HG03045 (cell line): ENCODE results near the gene GRID2.

ENCODE experiments used
- ATAC-seq: cut with Tn5 transposase; IDR thresholded peaks from one replicate; pipeline ENCODE4 v1.9.1; 2021; ENCODE audit warnings: mild to moderate bottlenecking, moderate library complexity; ENCODE audit not compliant: unreplicated experiment

Gene GRID2

DNA sequence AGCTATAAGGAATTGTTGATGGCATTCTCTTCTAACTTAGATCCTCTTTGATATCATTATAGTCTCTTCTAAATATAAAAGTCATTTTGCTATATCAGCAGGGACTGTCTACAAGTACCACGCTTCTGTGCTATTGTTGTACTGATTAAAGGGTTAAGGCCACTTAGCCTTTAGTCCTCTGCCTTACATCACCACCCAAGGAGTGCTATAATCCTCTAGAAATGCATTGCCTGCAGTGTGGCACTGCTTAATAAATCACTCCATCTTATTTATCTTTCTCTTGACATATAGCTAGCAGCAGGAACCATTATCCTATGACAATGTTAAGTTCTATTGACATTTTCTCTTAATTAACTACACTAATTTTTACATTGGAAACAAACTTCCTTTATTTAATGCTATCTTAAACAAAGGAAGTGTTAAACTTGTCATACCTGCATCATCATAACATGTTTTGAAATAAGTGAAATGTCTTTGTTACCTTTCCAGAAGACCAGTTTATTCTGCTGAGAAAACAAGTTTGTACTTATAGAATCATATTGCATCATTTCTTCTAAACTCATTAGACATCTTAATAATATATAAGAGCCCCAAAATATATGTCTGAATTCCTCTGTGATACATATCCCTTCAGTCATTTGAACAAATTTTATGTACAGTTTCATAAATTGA, 1163.9 kb downstream of the GRID2 start:
- no peak for ATAC-seq

DNA sequence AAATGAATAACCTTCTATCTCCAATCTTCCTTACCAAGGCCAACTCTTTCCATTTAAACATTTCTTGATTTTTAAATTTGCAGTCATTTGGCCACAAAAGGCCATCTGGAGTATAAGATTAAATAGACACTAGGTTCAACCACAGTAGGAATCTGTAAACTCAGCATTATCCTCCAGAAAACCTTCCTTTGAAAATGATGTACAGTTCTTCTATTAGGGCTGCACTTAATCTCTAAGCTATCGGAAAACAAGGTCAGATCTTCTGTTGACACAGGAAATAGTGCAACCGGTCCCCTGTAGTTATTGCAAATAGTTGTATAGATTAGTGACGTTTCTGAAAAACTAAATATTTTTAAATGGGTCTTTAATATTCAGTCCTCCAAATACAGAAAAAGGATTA, 1165.8 kb downstream of the GRID2 start:
- no peak for ATAC-seq

DNA sequence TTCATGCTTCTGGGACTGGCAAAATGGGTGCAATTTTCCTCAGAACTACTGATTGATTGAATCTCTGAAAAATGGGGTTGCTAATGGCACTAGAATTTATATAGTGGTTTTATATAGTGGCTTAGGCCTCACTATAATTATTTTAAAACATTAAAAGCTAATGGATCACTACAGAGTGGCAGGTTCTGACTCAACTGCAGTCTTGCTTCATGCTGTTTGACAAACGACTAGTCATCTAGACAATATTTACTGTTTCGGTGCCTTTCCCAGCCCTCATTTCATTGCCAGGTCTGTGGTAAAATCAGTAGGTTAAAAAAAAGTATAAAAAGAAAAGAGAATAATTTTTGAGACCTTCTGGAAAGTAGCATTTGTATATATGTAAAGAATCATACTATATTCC, 1172.0 kb downstream of the GRID2 start:
- ATAC-seq = no peak

DNA sequence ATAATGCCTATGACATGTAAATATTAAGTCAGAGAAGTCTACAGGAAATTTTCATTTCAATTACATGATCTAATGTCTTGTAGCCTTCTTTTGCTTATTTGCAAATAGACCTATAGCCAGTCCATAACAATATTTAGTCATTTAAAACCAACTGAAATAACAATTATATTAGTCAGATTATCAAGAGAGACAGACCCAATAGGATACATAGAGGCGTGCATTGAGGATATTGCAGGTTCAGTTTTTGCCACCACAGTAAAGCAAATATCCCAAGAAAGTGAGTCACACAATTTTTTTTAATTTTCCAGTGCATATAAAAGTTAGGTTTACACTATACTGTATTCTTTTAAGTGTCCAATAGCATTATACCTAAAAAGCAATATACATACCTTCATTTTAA, 1175.0 kb downstream of the GRID2 start:
- no peak for ATAC-seq

DNA sequence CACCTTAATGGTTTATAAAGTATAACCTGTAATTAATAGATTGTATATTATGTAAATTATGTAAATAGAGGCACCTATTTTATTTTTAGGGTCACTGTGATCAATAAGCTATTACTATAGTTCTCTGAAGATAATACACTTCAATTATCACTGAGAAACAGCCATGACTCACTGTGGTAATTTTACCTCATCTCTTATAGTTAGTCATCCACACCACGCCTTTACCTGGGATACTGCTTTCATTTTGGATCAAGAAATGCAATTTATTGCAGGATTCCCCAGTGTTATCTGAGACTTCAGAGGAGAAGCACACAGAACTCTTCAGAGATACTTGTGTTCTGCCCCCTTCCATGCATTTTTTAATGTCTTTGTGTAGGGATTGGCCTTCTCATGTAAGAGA, 1176.7 kb downstream of the GRID2 start:
- ATAC-seq = no peak

DNA sequence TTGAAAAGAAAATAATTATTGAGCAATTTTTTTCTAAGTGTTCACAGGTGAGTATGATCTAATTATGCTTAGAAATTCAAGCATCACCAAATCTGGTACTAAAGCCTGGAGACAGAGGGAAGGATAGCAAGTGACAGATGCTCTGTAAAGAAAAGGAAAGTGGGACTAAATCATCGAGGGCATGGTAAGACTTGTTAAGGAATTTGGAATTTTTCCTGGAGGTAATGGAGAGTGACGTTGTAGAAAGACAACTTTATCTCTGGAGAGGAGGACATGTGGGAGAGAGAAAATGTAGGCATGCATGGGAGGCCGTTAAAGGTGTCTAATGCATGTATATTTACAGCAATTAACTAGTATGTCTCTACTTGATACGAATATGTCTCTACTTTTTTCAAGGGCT, 1191.6 kb downstream of the GRID2 start:
- ATAC-seq = no peak

DNA sequence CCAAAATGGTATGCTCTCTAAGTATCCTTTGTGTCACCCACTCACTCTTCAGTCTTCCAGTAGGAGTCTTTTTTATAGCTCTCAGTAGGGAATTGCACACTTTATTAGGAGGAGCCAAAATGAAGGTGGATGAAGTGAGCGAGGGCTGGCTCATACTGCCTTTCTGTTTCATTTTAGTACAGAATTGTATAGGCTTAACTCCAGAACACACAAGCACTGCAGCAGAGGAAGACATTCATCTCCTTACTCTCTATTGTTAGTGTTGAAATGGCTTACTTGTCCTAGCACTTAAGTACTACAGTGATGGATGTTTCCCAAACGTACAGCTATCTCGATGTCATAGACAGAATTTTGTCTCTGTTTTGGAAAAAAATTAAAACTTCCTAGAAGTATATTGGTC, 1197.5 kb downstream of the GRID2 start:
- no peak for ATAC-seq

DNA sequence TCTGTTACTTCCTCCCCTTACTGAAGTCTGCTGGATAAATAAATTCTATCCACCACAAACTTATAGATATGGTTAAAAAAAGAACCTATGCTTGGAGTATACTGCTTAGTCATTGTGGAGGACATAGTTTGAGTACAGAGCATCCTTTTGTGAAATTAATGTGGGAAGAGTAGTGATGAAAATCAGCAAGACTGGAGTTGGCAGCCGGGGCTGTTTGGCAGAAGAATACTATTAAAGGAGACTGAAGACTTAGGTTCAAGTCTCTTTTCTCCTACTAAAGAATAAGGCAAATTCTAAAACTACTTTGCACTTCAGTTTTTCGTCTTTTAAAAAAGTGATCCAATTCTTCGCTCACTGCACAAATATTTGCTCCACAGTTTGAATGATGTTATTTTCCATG, 1198.2 kb downstream of the GRID2 start:
- no peak for ATAC-seq

DNA sequence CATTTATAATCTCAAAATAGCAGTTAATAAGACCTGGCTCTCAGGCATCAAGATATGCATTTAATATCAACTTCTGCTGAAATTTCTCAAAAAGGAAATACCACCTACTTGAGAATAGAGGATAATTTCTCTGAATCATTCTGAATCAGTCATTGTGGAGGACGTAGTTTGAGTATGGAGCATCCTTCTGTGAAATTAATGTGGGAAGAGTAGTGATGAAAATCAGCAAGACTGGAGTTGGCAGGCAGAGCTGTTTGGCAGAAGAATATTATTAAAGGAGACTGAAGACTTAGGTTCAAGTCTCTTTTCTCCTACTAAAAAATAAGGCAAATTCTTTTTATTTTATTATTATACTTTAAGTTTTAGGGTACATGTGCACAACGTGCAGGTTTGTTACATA, 1199.2 kb downstream of the GRID2 start:
- no peak for ATAC-seq

DNA sequence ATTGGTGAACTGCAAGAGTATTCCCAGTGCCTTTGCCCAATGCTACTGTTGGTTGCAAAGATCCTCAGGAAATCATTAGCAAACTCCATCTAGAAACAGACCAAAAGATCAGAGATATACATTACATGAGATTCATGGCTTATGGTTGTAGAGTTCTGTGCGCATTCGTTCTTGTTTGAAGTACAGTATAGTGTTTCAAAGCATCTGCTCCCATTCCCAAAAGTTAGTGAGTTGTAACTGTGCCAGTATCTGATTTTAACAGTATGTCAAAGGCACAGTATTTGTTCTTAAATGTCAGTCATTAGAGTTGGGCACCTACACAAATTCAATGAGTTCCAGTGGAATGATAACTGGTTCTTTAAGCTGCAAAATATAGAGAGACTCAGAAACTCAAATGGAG, 1210.1 kb downstream of the GRID2 start:
- no peak for ATAC-seq

DNA sequence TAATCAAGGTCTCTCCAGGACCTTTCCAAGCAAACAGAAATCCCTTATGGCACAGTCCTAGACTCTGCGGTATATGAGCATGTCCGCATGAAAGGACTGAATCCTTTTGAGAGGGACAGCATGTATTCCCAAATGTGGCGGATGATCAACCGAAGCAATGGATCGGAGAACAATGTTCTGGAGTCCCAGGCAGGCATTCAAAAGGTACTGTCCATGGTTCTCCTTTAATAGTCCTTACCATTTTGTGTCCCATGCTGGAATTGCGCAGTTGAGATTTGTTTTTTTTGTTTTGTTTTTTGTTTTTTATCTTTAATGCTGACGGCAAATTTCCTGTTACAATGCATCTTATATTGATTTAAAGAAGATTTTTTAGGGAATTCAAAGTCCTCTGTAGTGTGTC, 1211.4 kb downstream of the GRID2 start:
- no peak for ATAC-seq

DNA sequence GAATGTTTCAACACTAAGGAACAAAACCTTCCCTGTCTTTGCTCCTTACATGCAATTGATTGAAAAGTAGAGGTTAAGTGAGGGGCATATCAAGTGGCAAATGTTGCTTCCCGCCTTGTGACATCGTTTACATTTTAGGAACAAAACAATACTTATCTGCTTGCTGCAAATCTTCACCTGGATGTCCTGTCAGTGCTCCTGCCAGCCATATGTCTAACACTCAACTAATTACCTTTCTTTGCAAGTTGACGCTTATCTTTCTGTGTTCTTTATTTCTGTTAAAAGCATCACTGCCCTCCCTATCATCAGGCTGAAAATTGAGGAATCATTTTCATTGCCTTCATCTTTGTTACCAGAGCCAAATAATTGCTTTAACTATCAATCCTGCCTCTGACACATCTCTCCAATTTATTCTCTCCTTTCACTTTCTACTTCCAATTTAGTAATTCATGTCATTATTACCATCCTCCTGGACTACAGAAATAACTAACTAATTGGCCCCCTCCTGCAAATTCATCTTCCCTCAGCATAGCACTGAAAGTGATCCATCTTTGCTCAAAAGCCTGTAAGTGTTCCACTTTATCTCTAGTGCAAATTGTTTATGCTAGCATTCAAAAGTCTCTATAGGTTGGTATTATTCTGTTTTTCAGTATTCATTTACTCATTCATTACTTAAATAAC, 1226.1 kb downstream of the GRID2 start:
- ATAC-seq = no peak

DNA sequence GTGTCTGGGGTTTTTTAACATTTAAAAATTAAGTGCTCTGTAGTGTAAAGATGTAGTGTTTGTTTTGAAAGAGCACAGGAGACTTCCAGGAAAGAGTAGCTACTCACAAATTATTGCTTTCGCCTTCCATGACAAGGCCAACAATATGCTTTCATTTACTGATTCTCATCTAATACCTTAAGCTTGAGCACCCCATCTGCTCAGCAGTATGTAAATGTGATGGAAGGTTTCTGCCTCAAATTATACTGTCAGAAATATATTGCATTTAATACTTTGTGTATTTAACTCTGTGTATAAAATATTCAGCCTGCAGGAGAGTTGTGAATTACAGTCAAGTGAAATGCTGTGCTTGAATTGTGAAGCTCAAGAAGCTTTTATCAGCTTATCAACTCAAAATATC, 1228.5 kb downstream of the GRID2 start:
- no peak for ATAC-seq

DNA sequence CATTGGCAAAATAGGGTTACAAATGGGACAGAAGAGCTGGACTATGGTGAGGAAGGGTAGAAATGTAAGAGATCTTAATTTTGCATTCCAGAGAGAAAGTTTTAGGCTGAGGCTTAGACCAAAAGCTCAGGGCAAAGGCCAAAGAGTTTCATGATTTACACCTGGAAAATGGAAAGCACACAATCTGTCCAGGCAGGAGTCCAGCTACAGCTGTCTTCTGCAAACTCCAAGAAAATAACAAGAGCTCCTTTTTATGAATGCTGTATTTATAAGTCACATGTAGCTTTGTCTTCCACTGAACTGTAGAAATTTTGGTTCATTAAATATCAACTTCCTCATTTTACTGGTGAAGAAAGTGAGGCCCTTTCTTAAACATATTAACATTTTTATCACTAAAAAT, 1236.8 kb downstream of the GRID2 start:
- ATAC-seq = no peak

DNA sequence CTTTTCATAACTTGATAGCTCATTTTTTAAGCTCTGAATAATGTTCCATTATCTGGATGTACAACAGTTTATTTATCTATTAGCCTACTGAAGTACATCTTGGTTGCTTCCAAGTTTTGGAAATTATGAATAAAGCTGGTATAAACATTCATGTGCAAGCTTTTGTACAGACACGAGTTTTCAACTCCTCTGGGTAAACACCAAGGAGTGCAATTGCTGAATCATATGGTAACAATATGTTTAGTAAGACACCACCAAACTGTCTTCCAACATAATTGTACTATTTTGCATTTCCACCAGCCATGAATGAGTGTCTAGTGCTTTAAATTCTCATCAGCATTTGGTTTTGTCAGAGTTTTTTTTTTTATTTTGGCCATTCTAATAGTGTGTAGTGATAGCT, 1258.1 kb downstream of the GRID2 start:
- ATAC-seq = no peak

DNA sequence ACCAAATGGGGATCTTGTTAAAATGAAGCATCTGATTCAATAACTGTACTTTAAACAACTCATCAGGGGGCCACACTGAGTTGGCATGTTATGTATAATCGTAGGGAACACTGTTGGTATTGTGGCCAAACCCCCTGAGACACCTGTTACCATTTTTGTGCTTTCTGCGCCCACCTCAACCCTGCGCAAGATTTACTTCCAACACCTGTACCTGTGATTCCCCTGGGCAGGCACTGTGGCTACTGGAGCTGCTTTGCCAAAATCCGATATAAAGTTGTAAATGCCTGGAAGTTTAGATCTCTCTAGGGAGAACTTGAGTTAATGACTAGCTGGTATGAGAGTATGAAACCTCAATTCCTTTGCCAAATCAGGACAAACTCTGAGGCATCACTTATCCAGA, 1265.0 kb downstream of the GRID2 start:
- ATAC-seq = no peak

DNA sequence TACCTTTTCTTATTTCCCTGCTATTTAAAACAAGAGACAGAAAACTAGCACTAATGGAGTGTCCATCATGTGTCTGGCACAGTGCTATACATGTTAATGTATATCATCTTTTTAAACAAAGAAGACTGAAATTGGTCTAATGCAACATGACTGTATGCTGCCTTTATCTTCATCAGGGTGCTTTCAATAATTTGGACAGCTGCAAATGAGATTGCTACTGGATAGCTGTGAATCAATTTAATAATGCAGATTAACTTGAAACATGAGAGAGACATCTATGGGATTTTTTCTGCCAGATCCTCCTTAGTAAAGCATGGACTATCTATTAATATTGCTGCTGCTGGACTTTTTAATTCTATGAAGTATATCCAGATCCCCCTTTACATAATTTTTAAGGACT, 1269.5 kb downstream of the GRID2 start:
- ATAC-seq = no peak

DNA sequence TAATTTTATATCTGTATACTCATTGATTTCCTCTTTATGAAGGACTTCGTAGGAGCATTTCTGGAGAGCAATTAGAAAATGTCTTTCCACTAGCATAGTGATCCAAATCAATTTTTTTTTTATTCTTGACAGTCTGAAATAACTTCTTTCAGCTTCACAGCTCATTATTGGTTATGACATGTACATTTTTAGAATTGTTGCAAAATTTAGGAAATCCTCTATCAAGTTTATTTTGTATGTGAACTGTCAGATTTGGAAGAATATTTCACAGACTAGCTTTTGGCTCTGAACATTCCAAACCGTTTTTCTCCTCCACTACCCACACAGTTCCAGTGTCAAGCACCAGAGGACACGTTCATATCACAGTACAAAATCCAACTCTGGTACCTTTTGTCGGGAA, 1275.2 kb downstream of the GRID2 start:
- no peak for ATAC-seq

DNA sequence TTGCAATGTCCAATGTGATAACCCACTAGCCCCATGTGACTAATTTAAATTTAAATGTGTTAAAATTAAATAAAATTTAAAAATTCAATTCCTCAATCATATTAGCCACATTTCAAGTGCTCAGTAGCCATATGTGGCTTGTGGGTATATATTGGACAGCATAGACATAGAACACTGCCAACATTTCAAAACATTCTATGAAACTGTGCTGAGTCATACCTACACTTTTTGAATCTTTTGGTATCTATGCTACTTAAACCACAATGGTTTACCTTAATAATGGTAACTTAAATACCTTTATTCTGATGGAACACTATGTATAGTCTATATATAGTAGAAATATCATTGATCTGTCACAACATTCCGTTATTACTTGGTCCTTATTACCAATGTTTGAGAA, 1301.4 kb downstream of the GRID2 start:
- ATAC-seq = no peak

DNA sequence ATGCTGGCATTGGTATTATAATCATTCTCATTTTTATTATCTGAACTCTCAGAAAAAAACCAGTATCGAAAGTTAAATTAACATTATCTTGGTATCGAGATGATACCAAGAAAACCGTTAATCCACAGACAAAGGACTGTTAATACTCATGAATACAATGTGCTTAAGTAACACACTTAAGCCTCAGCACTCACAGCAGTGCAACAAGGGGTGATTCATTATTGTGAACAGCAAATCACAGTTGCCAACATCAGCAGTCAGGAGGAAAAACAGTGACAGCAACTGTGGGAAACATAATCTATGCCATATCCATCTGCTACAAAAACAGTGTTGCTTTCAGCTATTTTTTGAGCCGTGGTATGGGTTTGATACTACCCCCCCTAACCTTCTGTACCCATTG, 1313.8 kb downstream of the GRID2 start:
- no peak for ATAC-seq

DNA sequence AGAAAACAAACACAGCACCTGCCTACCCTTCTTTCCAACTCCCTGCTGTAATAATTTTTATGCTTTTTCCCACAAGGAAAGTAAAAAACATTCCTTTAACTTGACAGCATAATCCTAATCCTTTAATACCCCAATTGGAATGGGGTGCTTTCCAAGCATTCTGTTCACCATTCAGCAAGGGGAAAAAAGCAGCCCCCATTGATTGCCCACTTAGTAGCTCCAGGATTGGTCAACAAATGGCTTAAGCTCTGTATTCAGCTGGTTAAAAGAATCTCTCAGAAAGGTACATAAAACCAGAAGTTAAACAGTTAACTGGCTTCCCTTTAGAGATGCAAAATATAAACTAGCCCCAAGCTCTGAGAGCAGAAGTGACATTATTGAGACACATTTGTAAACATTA, 1330.0 kb downstream of the GRID2 start:
- no peak for ATAC-seq

DNA sequence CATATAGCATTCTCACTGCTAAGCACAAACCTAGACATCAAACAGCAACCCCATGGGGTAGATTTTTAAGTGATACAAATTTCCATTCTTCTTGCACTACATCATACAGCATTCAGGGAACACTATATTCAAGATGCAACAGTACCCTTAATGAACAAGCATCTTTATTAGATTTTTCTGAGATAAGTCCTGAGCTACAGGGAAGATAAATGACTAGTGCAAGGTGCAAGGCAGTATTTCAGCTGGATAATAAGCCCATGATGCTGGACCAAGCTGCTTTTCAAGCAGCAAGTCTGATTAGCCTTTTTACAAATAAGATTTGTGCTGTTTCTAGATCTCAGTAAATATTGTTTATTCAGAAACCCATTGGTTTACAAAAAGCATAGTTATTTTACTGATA, 1332.2 kb downstream of the GRID2 start:
- no peak for ATAC-seq

DNA sequence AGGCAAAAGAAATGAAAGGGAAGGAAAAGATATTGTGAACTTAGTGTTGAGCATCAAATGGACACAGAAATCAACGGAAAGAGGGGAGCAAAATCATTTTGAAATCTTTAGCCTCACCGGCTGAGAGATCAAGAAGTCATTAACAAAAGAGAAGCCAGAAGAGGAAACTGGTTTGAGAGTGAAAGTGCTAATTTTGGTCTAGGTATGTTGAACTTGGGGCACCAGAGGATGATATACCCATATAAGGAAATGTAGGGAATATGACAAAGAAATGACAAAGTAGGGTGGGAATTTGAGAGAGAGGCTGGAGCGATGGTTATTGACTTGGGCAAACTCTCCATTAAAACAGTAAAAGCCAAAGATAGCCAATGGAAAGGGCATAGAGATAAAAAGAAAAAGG, 1341.4 kb downstream of the GRID2 start:
- no peak for ATAC-seq
